SIG-M5 treated with dmso at 0.1 percent for 504 hours (cell line): Measurements from ENCODE around the gene ADGRG6.
"Not testable (repeated sequence)": the region's sequence is repeated elsewhere in the genome, so short reads cannot be mapped to it uniquely, and the experiment has no call there.

ENCODE experiments used
- DNase-seq: peaks from one replicate; lab custom pipeline; 2025; ENCODE audit not compliant: unreplicated experiment; lab: John Stamatoyannopoulos, UW

Gene ADGRG6

DNA sequence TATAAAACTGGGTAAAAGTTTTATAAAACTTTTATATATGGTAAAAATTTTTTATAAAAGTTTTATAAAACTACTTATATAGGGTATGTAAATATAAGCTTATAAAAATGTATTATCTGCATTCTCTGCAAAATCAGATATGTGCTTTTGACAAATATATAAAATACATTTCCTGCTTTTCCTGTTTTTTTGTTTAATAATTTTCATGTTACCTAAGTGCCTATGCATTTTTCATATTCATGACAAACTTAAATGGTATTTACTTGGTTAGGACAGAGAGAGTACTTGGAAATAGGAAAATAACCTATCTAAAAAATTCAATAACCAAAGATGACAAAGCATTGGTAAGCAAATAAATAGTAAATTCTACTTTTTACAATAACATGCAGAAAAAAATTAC, 41.2 kb downstream of the ADGRG6 start:
- DNase-seq, result no peak

DNA sequence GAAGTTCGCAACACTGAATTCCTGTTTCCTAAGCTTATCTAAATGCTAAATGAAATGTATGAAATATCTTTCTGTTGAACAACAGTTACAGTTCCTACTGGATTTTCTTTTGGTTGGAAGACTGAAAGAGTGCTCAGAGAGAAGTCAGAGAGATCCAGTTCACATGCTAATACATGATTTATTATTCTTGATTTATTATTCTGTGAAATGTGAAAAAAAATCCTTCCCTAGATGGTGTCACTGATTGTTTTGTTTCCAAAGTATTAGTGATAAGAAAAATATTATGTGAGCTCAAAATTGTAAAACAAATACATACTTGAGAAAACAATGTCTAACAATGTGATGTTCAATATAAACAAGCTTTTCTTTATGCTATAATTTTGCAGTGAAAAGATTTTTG, 42.1 kb downstream of the ADGRG6 start:
- no peak for DNase-seq

DNA sequence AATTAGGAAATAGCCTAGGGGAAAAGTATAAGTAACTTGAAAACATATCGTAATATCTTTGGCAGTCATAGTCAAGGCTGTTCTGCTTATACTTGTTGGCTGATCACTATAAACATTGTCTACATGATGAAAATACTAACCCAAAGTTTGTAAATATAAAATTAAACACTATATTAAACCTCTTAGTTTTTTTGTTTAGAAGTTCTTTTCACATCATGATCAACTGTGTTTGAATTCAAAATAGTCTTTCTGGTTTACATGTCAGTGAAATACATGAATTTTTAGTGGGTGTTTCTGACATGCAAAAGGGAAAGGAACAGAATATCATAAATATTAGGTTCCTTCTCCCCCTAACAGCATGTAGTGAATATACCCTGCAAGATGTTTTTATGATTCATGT, 43.5 kb downstream of the ADGRG6 start:
- no peak for DNase-seq

DNA sequence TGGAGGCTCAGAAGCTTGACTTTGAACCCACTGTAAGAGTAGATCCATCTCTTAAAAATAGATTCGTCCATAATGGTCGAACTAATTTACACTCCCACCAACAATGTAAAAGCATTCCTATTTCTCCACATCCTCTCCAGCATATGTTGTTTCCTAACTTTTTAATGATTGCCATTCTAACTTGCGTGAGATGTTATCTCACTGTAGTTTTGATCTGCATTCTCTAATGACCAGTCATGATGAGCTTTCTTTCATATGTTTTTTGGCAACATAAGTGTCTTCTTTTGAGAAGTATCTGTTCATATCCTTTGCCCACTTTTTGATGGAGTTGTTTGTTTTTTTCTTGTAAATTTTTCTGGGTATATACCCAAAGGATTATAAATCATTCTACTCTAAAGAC, 44.4 kb downstream of the ADGRG6 start:
- DNase-seq, result not testable (repeated sequence)

DNA sequence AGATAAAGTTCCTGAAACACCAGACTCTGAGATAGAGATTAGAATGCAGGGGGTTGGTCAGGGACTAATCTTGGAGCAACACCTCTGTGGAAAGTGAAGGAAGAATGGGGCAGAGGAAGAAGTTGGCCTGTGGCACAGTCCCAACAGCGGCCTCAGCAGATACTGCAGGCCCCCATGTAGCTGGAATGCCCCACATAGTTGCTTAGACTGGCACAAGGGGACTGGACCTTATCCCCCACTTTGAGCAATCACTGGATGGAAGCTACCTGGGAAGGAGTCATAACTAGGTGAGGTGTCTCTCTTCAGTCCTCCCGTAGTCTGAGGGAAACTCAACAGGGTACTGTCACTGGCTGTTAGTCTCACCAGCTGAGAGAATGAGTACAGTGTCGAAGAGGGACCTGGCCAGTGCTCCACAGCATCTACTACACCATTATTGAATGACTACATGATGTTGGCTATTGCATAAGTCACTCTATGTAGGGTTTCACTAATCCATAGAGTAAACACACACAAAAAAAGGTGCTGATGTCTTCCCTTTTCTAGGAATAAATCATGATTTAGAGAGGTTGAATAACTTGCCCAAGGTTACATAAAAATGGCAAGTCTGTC, 47.5 kb downstream of the ADGRG6 start:
- no peak for DNase-seq

DNA sequence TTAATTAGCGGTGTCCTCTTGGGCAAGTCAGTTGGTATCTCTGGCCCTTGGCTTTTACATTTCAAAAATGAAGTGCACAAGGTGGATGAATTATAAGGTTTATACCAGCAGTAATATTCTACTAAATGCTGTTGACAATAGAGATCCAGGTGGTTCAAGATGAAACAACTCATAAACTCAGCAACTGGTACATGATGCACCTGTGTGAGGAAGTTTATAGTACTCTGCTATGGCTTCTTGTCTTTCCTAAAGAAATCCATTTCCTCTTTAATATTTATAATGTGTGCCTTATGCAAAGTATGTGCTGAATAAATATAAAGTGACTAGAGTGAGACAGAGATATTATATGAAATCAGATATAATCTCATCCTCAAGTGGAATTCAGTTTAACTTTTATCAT, 48.5 kb downstream of the ADGRG6 start:
- DNase-seq, result no peak

DNA sequence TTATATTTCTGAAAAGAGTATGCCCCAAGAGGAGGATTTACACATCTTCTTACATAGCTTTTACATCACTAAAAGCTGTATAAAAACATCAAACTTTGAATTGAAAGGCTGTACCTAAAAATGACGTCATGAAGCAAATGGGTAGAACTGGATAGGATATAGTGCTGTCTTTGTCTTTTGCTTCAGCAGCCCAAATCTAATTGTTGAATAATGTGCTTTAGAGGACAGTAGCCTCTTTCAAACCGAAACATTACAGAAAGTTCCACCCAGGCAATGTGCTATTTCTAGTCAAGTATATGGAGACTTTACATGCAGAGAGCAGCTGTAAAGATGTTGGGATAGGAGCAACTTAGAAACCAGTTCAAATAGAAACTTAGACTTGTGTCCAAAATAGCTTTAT, 51.9 kb downstream of the ADGRG6 start:
- DNase-seq, result no peak

DNA sequence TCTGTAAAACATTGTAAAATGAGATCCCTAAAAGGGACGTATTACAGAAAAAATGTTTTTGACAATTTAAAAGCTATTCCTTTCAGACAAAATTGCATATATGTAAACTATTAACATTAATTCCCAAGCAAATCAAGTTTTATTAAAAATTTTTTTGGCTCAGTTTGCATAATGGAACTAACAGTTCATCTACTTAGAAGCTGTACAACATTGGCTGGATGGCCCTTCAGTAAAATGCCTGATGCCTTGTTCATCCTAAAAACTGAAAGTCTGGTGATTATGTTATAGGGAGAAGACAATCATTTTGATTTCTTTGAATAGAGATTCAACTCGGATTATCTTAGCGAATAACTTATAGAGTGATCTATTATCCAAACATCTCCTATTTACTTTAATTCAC, 52.8 kb downstream of the ADGRG6 start:
- no peak for DNase-seq

DNA sequence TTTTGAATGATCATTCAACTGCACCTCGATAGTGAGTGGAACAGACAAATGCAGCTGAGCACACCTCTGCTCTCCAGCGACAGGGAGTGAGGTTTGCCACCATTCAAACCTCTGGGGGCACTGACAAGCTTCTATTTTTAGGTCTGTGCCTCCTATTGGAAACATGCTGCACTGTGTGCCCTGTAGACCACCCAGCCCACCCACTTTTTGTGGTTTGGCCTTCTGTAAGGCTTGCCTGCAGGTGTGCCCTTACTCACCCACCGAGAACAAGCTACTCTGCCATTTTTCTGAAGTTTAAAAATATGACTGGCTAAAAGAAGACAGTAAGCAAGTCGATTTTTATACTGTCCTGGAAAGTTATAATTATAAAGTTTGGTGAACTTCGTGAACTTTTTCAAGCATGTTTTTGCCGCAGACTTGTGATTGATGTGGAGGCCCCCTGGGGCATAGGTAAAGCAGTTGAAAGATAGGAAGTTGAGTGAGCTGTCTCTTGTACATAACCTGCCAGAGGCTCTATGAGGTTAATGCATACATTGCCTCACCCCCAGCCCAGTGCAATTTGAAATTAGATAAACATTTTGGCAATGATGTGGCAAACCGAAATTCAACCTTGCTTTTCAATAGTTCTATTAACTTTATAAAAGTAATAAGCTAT, 53.8 kb downstream of the ADGRG6 start:
- DNase-seq, result no peak

DNA sequence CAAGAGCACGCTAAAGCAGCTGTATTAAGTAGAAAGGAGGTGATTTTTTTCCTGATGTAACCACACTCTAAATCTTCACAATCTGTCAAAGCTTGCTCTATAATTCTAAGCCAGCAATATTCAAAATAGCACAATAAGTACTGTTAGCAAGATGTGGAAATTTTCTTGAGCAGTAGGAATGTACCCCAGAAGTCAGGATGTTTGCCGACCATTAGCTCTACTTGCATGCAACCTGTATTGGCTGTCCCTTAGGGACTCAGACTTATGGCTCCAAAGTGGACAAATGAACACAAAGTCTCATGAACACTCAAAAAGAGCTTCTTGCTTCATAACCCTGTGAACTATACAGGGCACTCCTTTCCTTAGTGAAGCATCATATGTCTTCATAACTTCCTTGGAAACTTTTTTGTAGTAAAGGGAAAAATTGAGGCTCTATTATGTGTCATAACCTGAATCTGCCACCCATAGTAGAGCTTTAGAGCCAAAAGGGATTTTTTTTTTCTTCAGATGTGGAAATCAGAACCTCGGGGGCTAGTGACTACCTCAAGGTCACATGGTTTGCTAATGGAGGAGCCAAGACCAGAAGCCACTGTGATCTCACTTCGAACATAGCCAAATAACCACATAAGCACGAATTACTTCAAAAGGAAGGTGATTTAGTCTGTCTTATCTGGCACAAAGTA, 54.5 kb downstream of the ADGRG6 start:
- DNase-seq, result no peak

DNA sequence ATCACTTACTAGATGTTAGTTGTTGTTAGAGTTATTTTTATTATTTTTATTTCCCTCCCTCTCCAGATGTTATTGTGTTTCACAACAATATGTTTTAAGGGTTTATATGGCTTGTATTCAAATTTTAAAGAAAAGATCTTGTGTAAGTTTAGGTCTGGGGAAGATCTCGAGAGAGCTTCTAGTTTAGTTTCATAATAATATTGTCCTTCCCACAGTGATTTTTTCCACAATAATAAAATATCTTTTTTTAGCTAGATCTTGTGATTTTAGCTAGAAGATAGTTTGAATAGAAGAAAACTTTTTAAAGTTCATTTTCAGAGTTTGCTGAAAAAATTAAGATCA, 55.0 kb downstream of the ADGRG6 start:
- DNase-seq, result no peak

DNA sequence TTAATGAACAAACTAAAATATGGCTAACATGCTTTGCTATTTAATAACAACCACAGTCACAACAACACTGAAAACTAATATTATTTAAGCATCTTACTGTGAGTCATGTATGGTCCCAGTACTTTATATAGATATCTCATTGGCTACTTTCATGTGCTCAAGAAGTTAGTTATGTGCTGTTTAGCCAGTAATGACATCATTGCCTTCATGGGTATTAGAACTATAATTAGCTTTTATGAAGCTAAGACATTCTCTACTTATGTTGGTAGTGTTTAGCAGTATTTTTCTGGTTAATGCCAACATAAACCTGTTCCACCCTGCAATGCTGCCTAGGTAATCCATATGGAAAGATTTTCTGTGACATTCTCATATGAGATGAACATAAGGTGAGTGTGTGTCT, 56.1 kb downstream of the ADGRG6 start:
- no peak for DNase-seq

DNA sequence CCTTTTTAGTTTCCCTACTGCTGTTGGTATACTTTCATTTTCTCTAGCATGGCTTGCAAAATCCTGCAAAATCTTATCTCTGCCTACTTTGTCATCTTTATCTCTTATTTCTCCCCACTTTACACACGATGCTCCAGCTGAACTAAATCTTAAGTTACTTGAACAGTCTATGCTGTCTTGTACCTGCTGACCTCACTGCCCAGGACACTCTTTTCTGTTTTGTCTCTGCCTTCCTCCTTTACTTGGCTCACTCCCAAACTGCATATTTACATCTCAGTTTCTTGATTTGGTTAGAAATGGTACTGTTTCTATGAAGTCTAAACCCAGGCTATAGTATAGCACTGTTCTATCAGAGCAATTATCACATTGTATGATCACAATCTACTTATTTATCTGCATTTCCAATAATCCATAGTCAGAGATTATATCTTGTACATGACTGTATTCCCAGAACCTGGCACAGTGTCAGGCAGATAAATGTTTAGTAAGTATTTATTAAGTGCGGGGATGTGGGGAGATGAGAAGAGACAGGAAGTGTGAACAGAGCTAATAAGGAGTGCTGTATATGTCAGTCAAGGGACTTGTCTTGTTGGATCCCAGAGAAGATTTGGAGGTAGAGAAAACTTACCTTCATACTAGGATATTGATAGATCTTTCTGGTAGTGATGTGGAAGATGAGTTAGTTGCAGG, 57.6 kb downstream of the ADGRG6 start:
- DNase-seq, result no peak

DNA sequence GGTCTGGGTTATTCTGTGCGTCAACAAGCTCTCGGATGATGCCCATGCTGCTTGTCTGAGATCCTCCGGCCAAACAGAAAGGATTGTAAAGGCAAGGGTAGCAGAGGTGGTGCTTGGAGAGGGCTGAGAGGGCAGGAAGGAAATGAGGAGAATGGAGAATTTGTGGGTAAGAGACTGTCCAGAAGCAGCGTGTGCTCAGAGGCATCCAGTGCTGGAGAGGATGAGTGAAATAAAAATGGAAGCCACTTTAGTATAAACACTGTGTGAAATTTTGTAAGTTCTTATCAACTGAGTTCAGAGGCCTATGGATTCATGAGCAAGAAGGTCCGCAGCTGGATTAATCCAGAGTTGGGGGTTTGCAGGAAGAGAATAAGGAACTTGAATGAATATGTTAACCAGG, 59.5 kb downstream of the ADGRG6 start:
- DNase-seq, result no peak

DNA sequence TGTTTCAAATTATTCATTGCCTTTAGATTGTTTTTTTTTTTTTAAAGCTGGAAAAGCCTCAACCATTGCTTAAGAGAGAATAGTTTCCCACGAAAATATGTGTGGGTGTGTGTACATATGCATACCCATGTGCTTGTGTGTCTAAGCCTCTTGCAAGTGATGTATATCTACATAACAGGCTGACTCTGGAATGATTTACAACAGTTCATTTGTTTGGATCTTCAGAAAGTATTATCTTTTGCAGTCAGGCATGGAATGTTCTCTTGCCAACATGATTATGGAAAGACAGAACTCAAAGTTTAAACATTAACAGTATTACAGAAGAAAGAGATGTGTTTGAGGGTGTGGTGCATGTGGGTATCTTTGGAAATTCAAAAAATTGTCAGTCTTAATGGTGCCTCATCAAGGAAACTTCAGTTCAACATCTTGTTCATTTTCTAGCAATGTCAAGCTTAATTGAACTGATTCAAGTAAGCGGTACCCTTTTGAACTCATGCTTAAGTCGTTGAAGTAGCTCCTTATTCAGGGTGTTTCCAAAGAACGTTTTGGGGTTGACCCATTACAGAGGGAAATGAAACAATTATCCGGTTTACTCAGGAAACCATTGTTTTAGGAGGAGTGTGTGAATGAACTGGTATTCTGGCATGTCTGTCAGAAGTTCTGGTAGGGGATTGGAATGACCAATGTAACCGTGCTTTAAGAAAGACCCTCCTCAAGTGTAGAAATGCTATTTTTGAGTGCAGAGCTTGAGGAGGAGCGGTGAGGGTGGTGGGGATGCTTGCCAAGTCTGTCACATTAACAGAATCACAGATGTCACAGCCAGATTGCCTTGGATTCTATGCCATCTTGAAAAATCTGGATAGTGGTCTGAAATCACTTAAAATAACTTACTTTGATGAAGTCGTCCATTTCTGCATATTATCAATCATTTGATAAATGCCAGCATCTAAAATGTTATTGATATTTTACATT, 60.3 kb downstream of the ADGRG6 start:
- DNase-seq, result no peak

DNA sequence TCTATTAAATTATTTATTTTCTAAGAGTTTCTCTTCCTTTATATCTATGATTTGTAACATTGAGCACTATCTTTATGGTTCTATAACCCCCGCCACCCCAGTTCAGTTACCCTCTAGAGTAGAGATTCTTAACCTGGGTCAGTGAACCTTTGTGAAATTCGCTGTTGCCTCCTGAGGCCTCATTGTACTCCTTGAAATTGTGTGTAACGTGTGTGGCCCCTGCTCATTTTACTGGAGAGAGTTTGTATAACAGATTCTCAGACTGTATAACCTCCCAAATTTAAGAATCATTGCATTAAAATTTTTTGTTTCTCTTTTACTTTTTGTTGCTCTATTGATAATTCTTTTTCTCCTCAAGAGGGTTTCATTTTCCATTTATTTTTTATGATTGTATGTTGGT, 65.3 kb downstream of the ADGRG6 start:
- no peak for DNase-seq

DNA sequence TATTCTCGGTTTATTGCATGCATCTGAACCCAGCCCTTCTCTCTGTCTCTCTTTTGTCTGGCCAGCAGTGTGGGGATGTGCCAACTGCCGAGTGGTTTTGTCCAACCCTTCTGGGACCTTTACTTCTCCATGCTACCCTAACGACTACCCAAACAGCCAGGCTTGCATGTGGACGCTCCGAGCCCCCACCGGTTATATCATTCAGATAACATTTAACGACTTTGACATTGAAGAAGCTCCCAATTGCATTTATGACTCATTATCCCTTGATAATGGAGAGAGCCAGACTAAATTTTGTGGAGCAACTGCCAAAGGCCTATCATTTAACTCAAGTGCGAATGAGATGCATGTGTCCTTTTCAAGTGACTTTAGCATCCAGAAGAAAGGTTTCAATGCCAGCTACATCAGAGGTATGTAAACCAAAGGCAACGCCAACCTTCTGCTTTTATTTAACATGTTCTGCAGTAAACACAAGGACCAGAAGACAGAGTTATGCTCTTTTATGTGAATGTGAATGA, 65.8 kb downstream of the ADGRG6 start:
- no peak for DNase-seq

DNA sequence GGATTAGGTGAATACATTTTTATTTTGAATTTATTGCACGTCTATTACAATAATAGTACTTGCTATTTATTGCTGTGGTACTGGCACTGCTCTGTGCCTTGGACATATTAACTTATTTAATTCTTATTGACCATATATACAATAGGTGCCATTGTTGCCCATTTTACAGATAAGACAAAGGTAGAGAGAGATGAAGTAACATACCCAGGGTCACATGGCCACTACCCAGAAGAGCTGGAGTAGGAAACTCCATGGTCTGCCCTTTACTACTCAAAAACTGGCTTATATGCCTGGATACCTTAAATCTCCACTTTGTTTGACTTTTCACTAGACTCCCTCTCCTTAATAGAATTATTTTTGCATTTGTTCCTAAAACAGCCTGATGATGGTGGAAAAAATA, 67.5 kb downstream of the ADGRG6 start:
- no peak for DNase-seq

DNA sequence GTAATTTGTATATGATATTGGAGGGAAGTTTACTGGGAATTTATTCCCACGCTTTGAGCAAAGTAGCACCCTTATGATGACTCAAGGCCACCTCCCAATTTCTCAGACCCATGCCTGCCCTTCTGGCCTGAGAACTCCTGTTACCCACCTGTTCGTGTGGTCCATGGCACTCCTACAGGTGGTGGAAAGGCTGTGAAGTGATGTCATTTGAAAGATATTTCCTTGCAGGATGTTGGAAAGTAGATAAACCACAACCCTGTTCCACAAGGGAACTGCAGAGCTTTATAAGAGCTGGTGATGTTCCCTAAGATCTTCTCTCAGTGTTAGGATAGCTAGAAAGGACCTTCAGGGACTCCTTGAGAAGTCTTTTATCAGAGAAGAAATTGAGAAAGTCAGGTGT, 70.5 kb downstream of the ADGRG6 start:
- DNase-seq, result no peak

DNA sequence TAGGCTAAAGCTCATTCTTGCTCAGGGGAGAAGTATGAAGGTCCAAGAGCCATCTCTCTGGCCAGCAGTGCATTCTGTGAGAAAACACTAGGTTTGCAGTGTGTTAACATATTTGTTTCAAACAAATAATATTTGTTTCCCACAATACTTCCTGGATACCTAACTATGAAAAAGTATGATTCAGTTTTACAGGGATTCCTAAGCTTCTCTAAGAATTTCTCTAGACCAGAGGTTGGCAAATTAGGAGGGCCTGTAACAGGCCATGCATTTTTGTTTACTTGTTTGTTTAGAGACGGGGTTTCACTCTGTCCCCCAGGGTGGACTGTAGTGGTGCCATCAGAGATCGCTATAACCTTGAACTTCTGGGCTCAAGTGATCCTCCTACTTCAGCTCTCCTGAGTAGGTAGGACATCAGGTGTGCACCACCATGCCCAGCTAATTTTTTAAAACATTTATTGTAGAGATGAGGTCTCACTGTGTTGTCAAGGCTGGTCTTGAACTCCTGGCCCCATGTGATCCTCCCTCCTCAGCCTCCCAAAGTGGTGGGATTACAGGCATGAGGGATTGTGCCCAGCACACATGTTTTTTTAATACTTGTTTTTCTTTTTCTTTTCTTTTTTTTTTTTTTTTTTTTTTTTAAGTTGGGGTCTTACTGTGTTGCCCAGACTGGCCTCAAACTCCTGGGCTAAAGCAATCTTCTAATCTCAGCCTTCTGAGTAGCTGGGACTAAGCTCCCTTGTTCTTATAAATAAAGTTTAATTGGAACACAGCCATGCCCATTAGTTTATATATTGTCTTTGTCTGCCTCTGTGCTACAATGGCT, 71.7 kb downstream of the ADGRG6 start:
- DNase-seq, result no peak
